ENCODE results near the gene HOXD1.

Gene HOXD1

GRCh38 chr2:176187899-176188773 is at the start of gene HOXD1:
HOXD1 (plus strand) TSS chr2:176188668; CDS start chr2:176188802, 134 bp downstream.
- no peak for DNase-seq

GRCh38 chr2:176138923-176139660 is 49.4 kb upstream of the HOXD1 start:
- DNase-seq, result no peak

GRCh38 chr2:176139661-176140512 is 48.6 kb upstream of the HOXD1 start:
- no peak for DNase-seq

GRCh38 chr2:176140513-176141317 is 47.8 kb upstream of the HOXD1 start:
- DNase-seq, result peak; percentile 53

GRCh38 chr2:176142281-176142680 is 46.2 kb upstream of the HOXD1 start:
- no peak for DNase-seq

- DNase-seq, result no peak
Measured at GRCh38 chr2:176145085-176145969, 43.1 kb upstream of the HOXD1 start.

GRCh38 chr2:176146101-176146500 is 42.4 kb upstream of the HOXD1 start:
- DNase-seq, result no peak

GRCh38 chr2:176146645-176147044 is 41.8 kb upstream of the HOXD1 start:
- DNase-seq, result no peak

GRCh38 chr2:176147210-176147799 is 41.2 kb upstream of the HOXD1 start:
- DNase-seq, result no peak

GRCh38 chr2:176147800-176148496 is 40.5 kb upstream of the HOXD1 start:
- no peak for DNase-seq

GRCh38 chr2:176148751-176149421 is 39.6 kb upstream of the HOXD1 start:
- no peak for DNase-seq

- no peak for DNase-seq
Measured at GRCh38 chr2:176149481-176149938, 39.0 kb upstream of the HOXD1 start.

- DNase-seq, result no peak
Measured at GRCh38 chr2:176149939-176150583, 38.4 kb upstream of the HOXD1 start.

- DNase-seq, result no peak
Measured at GRCh38 chr2:176150584-176151441, 37.7 kb upstream of the HOXD1 start.

- DNase-seq, result no peak
Measured at GRCh38 chr2:176151442-176152287, 36.8 kb upstream of the HOXD1 start, which contains the start of gene HOXD4. HOXD4 (plus strand) TSS chr2:176151550; CDS start chr2:176151634, 84 bp downstream.

GRCh38 chr2:176152350-176153181 is 35.9 kb upstream of the HOXD1 start:
- DNase-seq, result no peak

Data from stimulated activated CD4-positive, alpha-beta T cell treated with anti-CD3 and anti-CD28 coated beads, Interleukin-4, amount 100 ng/mL, for 24 hours (primary cell).